ENCODE measurements around the gene PNPLA5. TPM values are rescaled to one million over a fixed set of nuclear protein-coding genes. Genes with fewer than 3 reads are reported as not detected.

Gene PNPLA5
- total RNA-seq, 1 donor from 2014 or later = not detected

DNA sequence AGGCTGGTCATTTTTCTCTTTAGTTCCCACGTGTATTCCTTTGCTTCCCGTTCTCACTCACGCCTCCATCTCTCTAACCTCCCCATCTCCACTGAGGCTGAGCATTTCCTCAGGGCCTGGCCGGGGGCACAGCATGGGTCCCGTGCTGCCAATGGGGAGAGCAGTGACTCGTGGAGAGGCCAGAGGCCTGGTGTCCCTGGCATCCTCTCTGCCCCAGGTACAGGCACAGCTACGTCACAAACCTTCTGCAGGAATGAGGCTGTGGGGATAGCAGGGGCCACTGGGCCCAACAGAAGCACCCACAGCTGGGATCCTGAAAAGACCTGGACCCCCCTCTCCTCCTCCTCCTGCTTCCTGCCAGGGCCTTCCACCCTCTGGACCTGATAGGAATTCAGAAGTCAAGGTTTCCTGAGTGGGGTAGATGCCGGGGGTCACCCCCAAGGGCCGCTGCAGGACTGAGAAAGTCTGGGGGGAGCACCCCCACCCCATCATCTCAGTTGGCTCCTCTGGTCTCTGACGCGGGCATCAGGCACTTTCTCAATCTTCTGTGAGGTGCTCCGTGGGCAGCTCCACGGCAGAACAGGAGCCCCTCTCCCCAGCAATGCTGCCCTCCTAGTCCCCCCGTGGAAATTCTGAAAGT is 11.8 kb downstream of the PNPLA5 start:
- no peaks in the 10 kb centered on the region for H3K9me3 Mint-ChIP-seq (ENCODE audit: unreplicated experiment)
- DNase-seq = no peak
- H3K36me3 Mint-ChIP-seq (ENCODE audit: unreplicated experiment) = no peaks in the 10 kb centered on the region
- H3K4me3 Mint-ChIP-seq (ENCODE audit: unreplicated experiment) = no peak overlapping the region
- H3K27ac Mint-ChIP-seq (ENCODE audit: unreplicated experiment) = no peak overlapping the region
- H3K27me3 Mint-ChIP-seq (ENCODE audit: unreplicated experiment) = peaks cover 6% of the 10 kb centered on the region
- H3K4me1 Mint-ChIP-seq (ENCODE audit: low read depth, unreplicated experiment) = peaks cover 4% of the 10 kb centered on the region
- no peak for TF ChIP-seq CTCF (IDR thresholded peaks at IDR 0.05; ENCODE audit: partially characterized antibody, unreplicated experiment)

DNA sequence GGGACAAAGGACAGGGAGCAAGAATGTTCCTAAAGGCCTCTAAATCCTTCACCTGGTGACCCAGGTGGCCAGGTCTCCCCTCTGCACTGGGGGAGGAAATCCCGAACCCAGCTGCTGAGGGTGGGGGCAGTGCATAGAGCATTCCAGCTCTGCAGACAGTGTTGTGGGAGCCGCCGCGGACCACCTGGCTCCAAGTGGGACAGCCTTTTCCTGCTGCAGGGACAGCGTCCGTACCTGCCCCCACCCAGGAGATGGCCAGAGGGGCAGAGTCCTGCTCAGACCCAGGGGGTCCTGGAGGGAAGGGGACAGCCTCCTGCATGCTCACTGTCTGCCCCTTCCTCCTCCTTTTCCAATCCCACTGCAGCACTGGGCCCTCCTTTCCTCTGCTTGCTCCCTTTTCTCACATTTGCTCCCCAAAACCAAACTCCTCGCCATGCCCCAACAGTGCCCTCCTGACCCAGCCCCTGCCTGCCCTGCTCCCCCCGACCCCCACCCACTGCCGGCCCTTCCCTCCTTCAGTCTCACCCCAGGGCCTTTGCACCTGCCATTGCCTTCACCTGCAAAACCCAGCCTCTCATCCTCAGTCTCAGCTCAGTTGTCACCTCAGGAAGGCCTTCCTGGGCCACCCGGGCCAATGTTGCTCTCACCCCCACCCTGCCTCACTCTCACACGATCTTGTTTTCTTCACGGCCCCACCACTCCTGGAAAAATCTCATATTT is 12.8 kb downstream of the PNPLA5 start:
- no peak for DNase-seq
- H3K4me1 Mint-ChIP-seq (ENCODE audit: low read depth, unreplicated experiment) = peaks cover 4% of the 10 kb centered on the region
- no peaks in the 10 kb centered on the region for H3K9me3 Mint-ChIP-seq (ENCODE audit: unreplicated experiment)
- no peak overlapping the region for H3K27ac Mint-ChIP-seq (ENCODE audit: unreplicated experiment)
- H3K4me3 Mint-ChIP-seq (ENCODE audit: unreplicated experiment) = no peak overlapping the region
- peaks cover 2% of the 10 kb centered on the region for H3K27me3 Mint-ChIP-seq (ENCODE audit: unreplicated experiment)
- no peaks in the 10 kb centered on the region for H3K36me3 Mint-ChIP-seq (ENCODE audit: unreplicated experiment)
- no peak for TF ChIP-seq CTCF (IDR thresholded peaks at IDR 0.05; ENCODE audit: partially characterized antibody, unreplicated experiment)

GRCh38 chr22:43878079-43878795 is 13.6 kb downstream of the PNPLA5 start:
- H3K9me3 Mint-ChIP-seq (ENCODE audit: unreplicated experiment) = no peaks in the 10 kb centered on the region
- H3K36me3 Mint-ChIP-seq (ENCODE audit: unreplicated experiment) = no peaks in the 10 kb centered on the region
- peaks cover 2% of the 10 kb centered on the region for H3K27me3 Mint-ChIP-seq (ENCODE audit: unreplicated experiment)
- H3K4me1 Mint-ChIP-seq (ENCODE audit: low read depth, unreplicated experiment) = peaks cover 4% of the 10 kb centered on the region
- H3K27ac Mint-ChIP-seq (ENCODE audit: unreplicated experiment) = no peak overlapping the region
- H3K4me3 Mint-ChIP-seq (ENCODE audit: unreplicated experiment) = no peak overlapping the region
- no peak for TF ChIP-seq CTCF (IDR thresholded peaks at IDR 0.05; ENCODE audit: partially characterized antibody, unreplicated experiment)
- no peak for DNase-seq

DNA sequence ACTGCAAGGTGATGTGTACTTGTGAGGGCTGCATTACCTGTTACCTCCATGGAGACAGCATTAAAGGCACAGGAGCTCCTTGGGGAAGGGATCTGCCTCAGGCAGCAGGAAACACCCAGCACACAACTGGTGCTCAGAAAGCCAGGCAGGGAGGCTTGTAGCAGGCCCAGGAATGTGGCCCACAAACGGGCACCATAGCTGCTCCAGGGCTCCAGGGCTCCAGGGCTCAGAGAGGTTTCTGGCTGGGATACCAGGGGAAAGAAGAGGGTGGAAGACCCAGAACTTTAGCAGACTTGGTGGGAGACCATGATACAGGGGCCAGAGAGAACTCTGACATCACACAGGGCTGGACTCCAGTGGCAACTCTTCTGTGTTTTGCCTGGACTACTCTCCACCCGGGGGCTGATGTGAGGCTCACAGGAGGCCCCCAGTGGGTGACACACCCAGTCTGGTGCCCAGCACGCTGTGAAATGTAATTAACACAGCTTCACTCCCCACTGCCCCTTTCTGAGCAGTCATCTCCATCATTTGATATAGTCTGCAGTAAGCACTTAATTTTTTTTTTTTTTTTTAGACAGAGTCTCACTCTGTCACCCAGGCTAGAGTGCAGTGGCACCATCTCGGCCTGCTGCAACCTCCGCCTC is 14.8 kb downstream of the PNPLA5 start:
- no peak for DNase-seq
- peaks cover 2% of the 10 kb centered on the region for H3K27me3 Mint-ChIP-seq (ENCODE audit: unreplicated experiment)
- H3K4me1 Mint-ChIP-seq (ENCODE audit: low read depth, unreplicated experiment) = peaks cover 4% of the 10 kb centered on the region

More for the DNA sequence above, 14.8 kb downstream of the PNPLA5 start:
- no peak overlapping the region for H3K4me3 Mint-ChIP-seq (ENCODE audit: unreplicated experiment)
- no peaks in the 10 kb centered on the region for H3K36me3 Mint-ChIP-seq (ENCODE audit: unreplicated experiment)
- no peak for TF ChIP-seq CTCF (IDR thresholded peaks at IDR 0.05; ENCODE audit: partially characterized antibody, unreplicated experiment)
- no peaks in the 10 kb centered on the region for H3K9me3 Mint-ChIP-seq (ENCODE audit: unreplicated experiment)
- H3K27ac Mint-ChIP-seq (ENCODE audit: unreplicated experiment) = no peak overlapping the region
